Measurements from ENCODE around the gene MT2A.

The MT2A gene

DNA sequence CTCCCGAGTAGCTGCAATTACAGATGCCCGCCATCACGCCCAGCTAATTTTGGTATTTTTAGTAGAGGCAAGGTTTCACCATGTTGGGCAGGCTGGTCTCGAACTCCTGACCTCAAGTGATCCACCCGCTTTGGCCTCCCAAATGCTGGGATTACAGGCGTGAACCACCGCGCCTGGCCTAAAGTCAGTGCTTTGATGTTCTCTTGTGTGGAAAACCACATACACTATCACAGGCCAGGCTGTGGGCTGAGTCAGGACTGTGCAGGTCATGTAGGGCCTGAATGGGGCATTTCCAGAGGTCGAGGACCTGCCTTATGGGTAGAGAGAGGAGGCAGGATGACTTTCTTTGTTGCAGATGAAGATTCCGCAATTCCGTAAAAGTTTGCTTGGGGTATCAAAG, 24.1 kb upstream of the MT2A start:
- H3K4me3 ChIP-seq (replicated peaks; ENCODE audit: low read depth, low read length), result no peak overlapping the region
- TF ChIP-seq CTCF (IDR thresholded peaks at IDR 0.05; ENCODE audit: low read length, missing control alignments), result no peak
- DNase-seq (ENCODE audit: low read depth), result no peak

GRCh38 chr16:56588781-56589140, 19.6 kb upstream of the MT2A start:
- H3K4me3 ChIP-seq (replicated peaks; ENCODE audit: low read depth, low read length), result no peak overlapping the region
- no peak for DNase-seq (ENCODE audit: low read depth)
- TF ChIP-seq CTCF (IDR thresholded peaks at IDR 0.05; ENCODE audit: low read length, missing control alignments), result no peak

GRCh38 chr16:56589141-56590039, 19.0 kb upstream of the MT2A start, which contains the start of gene MT3:
Gene MT3, plus strand, starts transcription at chr16:56589528. Its CDS starts 63 bp downstream, at chr16:56589591.
- no peak within 1 kb of the TSS for H3K4me3 ChIP-seq (replicated peaks; ENCODE audit: low read depth, low read length)
- no peak for DNase-seq (ENCODE audit: low read depth)
- no peak for TF ChIP-seq CTCF (IDR thresholded peaks at IDR 0.05; ENCODE audit: low read length, missing control alignments)

GRCh38 chr16:56591377-56592060, 16.9 kb upstream of the MT2A start:
- no peak for TF ChIP-seq CTCF (IDR thresholded peaks at IDR 0.05; ENCODE audit: low read length, missing control alignments)
- no peak for DNase-seq (ENCODE audit: low read depth)
- H3K4me3 ChIP-seq (replicated peaks; ENCODE audit: low read depth, low read length), result no peak overlapping the region

GRCh38 chr16:56593573-56594291, 14.7 kb upstream of the MT2A start:
- no peak overlapping the region for H3K4me3 ChIP-seq (replicated peaks; ENCODE audit: low read depth, low read length)
- DNase-seq (ENCODE audit: low read depth), result no peak
- no peak for TF ChIP-seq CTCF (IDR thresholded peaks at IDR 0.05; ENCODE audit: low read length, missing control alignments)

- TF ChIP-seq CTCF (IDR thresholded peaks at IDR 0.05; ENCODE audit: low read length, missing control alignments), result no peak
- no peak for DNase-seq (ENCODE audit: low read depth)
- H3K4me3 ChIP-seq (replicated peaks; ENCODE audit: low read depth, low read length), result no peak overlapping the region
These were observed 14.1 kb upstream of the MT2A start for GRCh38 chr16:56594292-56594619.

Measured in fibroblast of pulmonary artery (primary cell).